ENCODE results near the gene DNAJC10.

DNAJC10 gene

GRCh38 chr2:182833084-182833854, 117.2 kb downstream of the DNAJC10 start:
- Histone ChIP-seq H3K27me3 (ENCODE audit: insufficient read depth, low read length, poor library complexity, severe bottlenecking) (no peaks in the 10 kb centered on the region), H3K4me2 (ENCODE audit: low read depth, low read length, poor library complexity, severe bottlenecking) (peak overlapping the region; percentile 22), H4K20me1 (ENCODE audit: insufficient read depth, low read length, poor library complexity, severe bottlenecking) (no peaks in the 10 kb centered on the region), H3K4me3 (ENCODE audit: low read length, poor library complexity, severe bottlenecking) (no peak overlapping the region), H3F3A (ENCODE audit: low read depth) (no peaks in the 10 kb centered on the region), H3K4me1 (ENCODE audit: insufficient read depth, low read length, poor library complexity, severe bottlenecking) (peaks cover 40% of the 10 kb centered on the region), H3K9me2 (replicated peaks; ENCODE audit: low read depth, low read length) (no peaks in the 10 kb centered on the region), H3K36me3 (ENCODE audit: insufficient read depth, low read length) (no peaks in the 10 kb centered on the region), H3K79me2 (ENCODE audit: insufficient read depth, low read length) (no peaks in the 10 kb centered on the region), H3K9me3 (ENCODE audit: insufficient read depth, low read depth, low read length) (no peaks in the 10 kb centered on the region), H2AFZ (ENCODE audit: low read length) (peak overlapping the region; percentile 26; the same call in 1 of the 2 replicates), H3K9ac (ENCODE audit: low read depth, low read length, poor library complexity, severe bottlenecking) (no peak overlapping the region)
- TF ChIP-seq EZH2phosphoT487 (IDR thresholded peaks at IDR 0.05; ENCODE audit: borderline replicate concordance) (no peak), CTCF (conservative IDR thresholded peaks at IDR 0.05; ENCODE audit: low read length) (no peak)

- no peak overlapping the region for H3K9ac ChIP-seq (ENCODE audit: low read depth, low read length, poor library complexity, severe bottlenecking)
- H4K20me1 ChIP-seq (ENCODE audit: insufficient read depth, low read length, poor library complexity, severe bottlenecking) = no peaks in the 10 kb centered on the region
- peak overlapping the region; percentile 81 for H2AFZ ChIP-seq (ENCODE audit: low read length)
- no peaks in the 10 kb centered on the region for H3K79me2 ChIP-seq (ENCODE audit: insufficient read depth, low read length)
- H3K27me3 ChIP-seq (ENCODE audit: insufficient read depth, low read length, poor library complexity, severe bottlenecking) = no peaks in the 10 kb centered on the region
- no peak for TF ChIP-seq EZH2phosphoT487 (IDR thresholded peaks at IDR 0.05; ENCODE audit: borderline replicate concordance)
- TF ChIP-seq CTCF (conservative IDR thresholded peaks at IDR 0.05; ENCODE audit: low read length) = no peak
- no peaks in the 10 kb centered on the region for H3K9me2 ChIP-seq (replicated peaks; ENCODE audit: low read depth, low read length)
- H3K9me3 ChIP-seq (ENCODE audit: insufficient read depth, low read depth, low read length) = no peaks in the 10 kb centered on the region
- H3K4me3 ChIP-seq (ENCODE audit: low read length, poor library complexity, severe bottlenecking) = no peak overlapping the region
- H3K4me1 ChIP-seq (ENCODE audit: insufficient read depth, low read length, poor library complexity, severe bottlenecking) = peaks cover 40% of the 10 kb centered on the region
- no peaks in the 10 kb centered on the region for H3F3A ChIP-seq (ENCODE audit: low read depth)
- H3K36me3 ChIP-seq (ENCODE audit: insufficient read depth, low read length) = no peaks in the 10 kb centered on the region
- H3K4me2 ChIP-seq (ENCODE audit: low read depth, low read length, poor library complexity, severe bottlenecking) = peak overlapping the region; percentile 22
Observed at GRCh38 chr2:182834293-182834692, 118.2 kb downstream of the DNAJC10 start.

- H3F3A ChIP-seq (ENCODE audit: low read depth) = no peaks in the 10 kb centered on the region
- no peaks in the 10 kb centered on the region for H3K9me2 ChIP-seq (replicated peaks; ENCODE audit: low read depth, low read length)
- H3K27me3 ChIP-seq (ENCODE audit: insufficient read depth, low read length, poor library complexity, severe bottlenecking) = no peaks in the 10 kb centered on the region
- H3K9me3 ChIP-seq (ENCODE audit: insufficient read depth, low read depth, low read length) = no peaks in the 10 kb centered on the region
- no peak for TF ChIP-seq EZH2phosphoT487 (IDR thresholded peaks at IDR 0.05; ENCODE audit: borderline replicate concordance)
- TF ChIP-seq CTCF (conservative IDR thresholded peaks at IDR 0.05; ENCODE audit: low read length) = no peak
- H3K36me3 ChIP-seq (ENCODE audit: insufficient read depth, low read length) = no peaks in the 10 kb centered on the region
- no peaks in the 10 kb centered on the region for H3K79me2 ChIP-seq (ENCODE audit: insufficient read depth, low read length)
- no peaks in the 10 kb centered on the region for H4K20me1 ChIP-seq (ENCODE audit: insufficient read depth, low read length, poor library complexity, severe bottlenecking)
- no peak overlapping the region for H3K4me3 ChIP-seq (ENCODE audit: low read length, poor library complexity, severe bottlenecking)
- no peak overlapping the region for H3K9ac ChIP-seq (ENCODE audit: low read depth, low read length, poor library complexity, severe bottlenecking)
- H3K4me1 ChIP-seq (ENCODE audit: insufficient read depth, low read length, poor library complexity, severe bottlenecking) = peaks cover 36% of the 10 kb centered on the region
- H2AFZ ChIP-seq (ENCODE audit: low read length) = no peak overlapping the region
- H3K4me2 ChIP-seq (ENCODE audit: low read depth, low read length, poor library complexity, severe bottlenecking) = no peak overlapping the region
Observed at GRCh38 chr2:182836451-182836850, 120.4 kb downstream of the DNAJC10 start.
